Measurements from ENCODE around the gene LTBP3. TPM values are rescaled to one million over a fixed set of nuclear protein-coding genes. Genes with fewer than 3 reads are reported as not detected.

Gene LTBP3
- total and polyA plus RNA-seq, 2 of the 13 experiments (the other 11 are each of a cell fraction or from before 2014, with no cell fraction given), result 12.2 to 68.1 TPM

GRCh38 chr11:65576867-65577755 is 19.0 kb upstream of the LTBP3 start (continued):
- TF ChIP-seq ZBED4 (CRISPR knock-in tag; IDR thresholded peaks at IDR 0.05; ENCODE audit: borderline replicate concordance) (no peak), HOMEZ (CRISPR knock-in tag; IDR thresholded peaks at IDR 0.05; ENCODE audit: low read depth) (no peak), ZNF580 (CRISPR knock-in tag; IDR thresholded peaks at IDR 0.05; ENCODE audit: borderline replicate concordance, low read depth) (no peak), NFE2L2 (IDR thresholded peaks at IDR 0.05; ENCODE audit: low read length) (no peak), SOX5 (CRISPR knock-in tag; IDR thresholded peaks at IDR 0.05; ENCODE audit: borderline replicate concordance) (no peak), ZNF20 (CRISPR knock-in tag; IDR thresholded peaks at IDR 0.05) (no peak), ZBTB4 (CRISPR knock-in tag; IDR thresholded peaks at IDR 0.05; ENCODE audit: borderline replicate concordance) (no peak), ZNF891 (CRISPR knock-in tag; IDR thresholded peaks at IDR 0.05) (no peak), ZNF280B (CRISPR knock-in tag; IDR thresholded peaks at IDR 0.05; ENCODE audit: borderline replicate concordance) (no peak), PRMT3 (CRISPR knock-in tag; IDR thresholded peaks at IDR 0.05; ENCODE audit: borderline replicate concordance, low read depth) (no peak), ZBTB38 (CRISPR knock-in tag; IDR thresholded peaks at IDR 0.05) (no peak), ZNF136 (CRISPR knock-in tag; IDR thresholded peaks at IDR 0.05; ENCODE audit: low read depth) (no peak), NFKBIZ (CRISPR knock-in tag; IDR thresholded peaks at IDR 0.05) (no peak), ZNF788 (CRISPR knock-in tag; IDR thresholded peaks at IDR 0.05; ENCODE audit: borderline replicate concordance) (no peak), REXO4 (CRISPR knock-in tag; IDR thresholded peaks at IDR 0.05; ENCODE audit: borderline replicate concordance) (no peak), ZNF275 (CRISPR knock-in tag; IDR thresholded peaks at IDR 0.05; ENCODE audit: borderline replicate concordance) (no peak)
